Measurements from ENCODE around the gene MAP3K20.

DNA sequence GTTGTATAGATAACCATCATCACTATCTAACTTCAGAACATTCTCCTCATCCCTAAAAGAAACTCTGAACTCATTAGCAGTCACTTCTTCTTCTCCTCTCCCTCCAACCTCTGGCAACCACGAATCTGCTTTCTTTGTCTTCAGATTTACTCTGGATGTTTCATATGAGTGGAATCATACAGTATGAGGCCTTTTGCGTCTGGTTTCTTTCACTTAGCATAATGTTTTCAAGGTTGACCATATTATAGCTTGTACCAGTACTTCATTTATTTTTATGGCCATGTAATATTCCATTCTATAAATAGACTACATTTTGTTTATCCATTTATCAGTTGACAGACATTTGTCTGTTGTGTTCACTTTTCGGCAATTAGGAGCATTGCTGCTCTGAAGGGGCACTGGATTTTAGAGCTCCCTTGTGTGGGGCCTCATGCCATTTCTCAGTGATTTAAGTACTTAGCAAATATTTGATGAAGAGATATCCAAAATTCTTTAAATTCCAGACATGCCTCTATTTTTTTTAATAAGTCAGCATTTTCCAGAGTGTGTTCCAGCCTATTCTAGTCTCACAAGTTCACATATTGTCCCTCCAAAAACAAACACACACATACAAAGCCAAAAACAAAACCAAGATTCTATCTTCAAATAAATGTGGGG, 22.5 kb upstream of the MAP3K20 start:
- TF ChIP-seq POLR2AphosphoS5 (IDR thresholded peaks at IDR 0.05; ENCODE audit: low read depth, low read length), result no peak
- TF ChIP-seq SIN3A (IDR thresholded peaks at IDR 0.05; ENCODE audit: borderline replicate concordance, insufficient read depth, low read length), result no peak

Data from PFSK-1 (cell line).